Measurements from ENCODE around the gene NISCH.

Gene NISCH

DNA sequence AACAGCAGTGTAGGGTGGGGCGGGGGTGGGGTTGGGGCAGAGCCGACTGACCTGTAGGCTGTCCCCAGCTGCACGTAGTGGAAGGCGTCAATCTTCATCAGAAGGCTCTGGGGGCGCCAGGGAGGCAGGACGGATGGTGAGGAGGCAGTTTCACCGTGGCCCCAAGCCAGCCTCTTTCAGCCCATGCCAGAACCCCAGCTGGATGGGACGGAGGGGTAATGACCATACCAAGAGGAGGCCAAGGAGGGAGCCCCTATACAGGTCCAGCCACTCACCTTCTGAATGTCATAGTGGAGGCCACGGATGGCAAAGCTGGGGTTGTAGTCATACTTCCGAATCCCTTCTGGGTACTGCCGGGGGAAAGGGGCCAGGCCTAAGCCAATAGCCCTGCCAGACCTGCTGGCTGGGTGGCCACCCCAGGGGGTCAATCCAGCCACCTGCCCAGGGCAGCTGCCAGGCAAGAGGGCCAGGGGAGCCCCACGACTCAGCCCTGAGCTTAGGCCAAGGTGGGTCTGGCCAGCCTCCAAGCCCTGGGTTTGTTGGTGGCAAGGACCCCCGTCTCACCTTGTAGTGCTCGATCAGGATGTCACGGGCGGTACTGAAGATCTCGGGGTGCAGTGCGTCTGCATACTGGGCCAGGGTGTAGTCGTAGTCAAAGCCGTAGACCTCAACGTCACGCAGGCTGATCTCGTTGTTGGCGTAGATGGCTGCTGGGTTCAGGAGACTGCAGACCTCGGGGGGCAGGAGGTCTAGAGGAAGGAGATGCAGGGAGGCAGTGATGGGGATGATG lies 73.4 kb downstream of the NISCH start:
- DNase-seq: no peak

DNA sequence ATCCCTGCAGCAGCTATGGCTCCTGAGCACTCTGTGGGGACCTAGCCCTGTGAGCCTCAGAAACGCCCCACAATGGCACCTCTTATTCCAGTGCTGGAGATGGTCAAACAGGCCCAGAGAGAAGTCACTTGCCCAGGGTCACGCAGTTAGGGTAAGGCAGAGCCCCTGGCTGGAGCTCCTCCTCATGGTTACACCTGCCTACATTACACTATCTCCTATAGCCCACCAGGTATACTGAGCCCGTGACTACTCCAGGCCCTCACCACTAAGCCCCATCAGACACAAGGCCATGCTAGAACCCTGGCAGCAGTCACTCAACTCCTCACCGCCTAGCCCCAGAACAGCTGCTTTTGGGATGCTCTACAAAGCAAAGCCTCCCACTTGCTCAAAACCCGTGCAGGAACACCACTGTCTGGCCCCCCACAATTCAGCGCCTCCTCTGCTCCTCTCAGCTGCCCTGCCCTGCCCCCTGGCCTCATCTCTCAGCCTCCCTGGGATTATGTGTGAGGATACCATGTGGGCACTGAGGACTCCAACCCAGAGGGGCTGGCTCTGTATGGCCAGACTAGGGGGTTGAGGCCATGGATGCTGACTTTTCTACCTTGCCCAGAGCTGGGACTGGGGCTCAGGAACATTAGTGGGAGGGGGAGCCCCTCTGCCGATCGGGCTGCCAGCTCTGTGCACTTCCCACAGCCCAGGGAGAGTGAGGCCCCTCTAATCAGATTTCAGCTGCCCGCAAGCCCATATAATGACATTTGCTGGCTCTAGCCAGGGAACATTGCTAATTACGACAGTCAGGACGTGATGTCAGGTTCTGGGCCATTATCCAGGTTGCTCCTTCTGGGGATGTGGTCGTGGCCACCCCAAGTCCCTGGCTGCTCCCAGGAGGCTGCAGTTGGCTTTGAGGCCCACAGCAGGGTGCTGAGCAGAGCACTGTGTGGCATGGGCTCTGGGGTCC lies 74.3 kb downstream of the NISCH start:
- no peak for DNase-seq

DNA sequence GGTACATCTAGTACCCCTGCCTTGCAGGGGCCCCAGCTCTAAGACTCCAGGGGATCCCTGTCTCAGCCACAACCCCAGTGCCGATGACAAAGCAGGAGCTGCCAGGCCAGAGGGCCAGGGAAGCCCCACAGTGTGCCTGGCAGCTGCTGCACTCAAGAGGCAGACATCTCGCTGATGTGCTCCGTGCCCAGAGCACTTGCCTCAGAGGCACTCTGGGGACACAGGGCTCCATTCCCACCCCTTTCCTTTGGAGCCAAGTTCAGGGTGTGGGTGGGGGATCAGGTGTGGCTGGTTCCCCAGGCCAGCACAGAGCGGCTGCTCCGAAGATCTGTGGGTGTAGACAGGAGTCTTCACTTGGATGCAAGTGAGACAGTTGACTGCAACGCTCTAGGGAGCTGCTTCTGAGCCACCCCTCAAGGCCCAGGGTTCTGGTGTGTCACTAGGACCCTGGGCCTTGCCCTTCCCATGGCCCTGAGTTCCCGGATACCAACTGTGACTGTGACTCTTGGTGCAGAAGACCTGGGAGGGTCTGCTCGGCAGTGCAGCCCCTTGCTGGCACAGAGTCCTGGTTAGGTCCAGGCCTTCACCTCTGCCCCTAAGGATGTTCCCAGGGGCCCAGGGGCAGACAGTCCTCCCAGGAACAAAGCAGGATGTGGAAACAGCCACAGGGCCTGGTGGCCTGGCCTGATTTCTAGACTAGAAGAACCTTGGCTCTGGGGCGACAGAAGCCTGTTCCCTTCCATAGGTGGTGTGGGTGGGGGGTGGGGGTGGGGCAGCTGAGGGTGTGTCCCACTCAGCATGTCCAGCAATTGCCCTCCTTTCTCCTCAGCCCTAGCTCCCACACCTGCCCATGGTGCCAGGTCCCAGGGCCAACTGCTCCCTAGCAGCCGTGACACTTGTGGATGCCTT lies 75.8 kb downstream of the NISCH start:
- DNase-seq: no peak

DNA sequence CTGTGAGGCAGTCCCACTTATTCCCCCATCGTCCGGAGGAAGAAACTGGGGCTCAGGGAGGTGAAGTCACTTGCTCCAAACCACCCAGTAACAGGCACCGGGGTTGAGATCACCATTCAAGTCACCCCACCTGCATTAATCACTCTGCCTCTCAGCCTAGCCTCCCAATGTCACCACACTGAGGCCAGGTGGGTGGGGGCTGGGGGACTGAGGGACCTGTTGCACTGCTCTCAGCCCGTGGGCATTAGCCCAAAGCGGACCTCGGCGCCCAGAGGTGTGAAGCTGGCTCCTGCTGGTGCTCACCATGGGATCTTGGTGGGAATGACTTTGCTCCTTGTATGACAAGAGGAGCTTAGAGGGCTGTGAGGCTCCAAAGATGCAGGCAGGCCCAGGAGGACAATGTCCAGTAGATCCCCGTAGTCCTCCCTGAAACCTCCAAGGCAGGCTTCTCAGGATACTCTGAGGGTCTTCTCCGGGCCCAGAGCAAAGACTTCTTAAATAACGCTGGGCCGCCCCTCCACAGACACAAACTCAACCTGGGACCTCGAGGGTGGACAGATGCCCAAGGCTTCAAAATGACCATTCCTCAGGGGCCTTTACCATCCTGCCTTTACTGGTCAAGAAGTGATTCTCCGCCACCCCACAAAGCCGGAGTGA lies 76.6 kb downstream of the NISCH start:
- no peak for DNase-seq

DNA sequence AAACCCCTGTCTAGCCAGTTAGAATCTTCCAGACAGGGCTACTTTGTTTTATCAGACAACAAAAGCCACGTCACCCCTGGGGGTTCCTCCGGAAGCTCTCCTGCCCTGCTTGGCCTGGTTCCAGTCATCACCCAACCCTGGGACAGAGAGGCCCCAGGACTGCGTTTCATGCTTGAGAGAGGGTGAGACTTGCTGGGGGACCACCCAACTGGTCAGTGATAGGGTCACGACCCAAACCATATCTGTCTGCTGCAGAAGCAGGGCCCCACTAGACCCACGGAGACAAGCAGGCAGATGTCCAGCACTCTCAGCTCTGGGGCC lies 77.1 kb downstream of the NISCH start:
- DNase-seq: no peak

DNA sequence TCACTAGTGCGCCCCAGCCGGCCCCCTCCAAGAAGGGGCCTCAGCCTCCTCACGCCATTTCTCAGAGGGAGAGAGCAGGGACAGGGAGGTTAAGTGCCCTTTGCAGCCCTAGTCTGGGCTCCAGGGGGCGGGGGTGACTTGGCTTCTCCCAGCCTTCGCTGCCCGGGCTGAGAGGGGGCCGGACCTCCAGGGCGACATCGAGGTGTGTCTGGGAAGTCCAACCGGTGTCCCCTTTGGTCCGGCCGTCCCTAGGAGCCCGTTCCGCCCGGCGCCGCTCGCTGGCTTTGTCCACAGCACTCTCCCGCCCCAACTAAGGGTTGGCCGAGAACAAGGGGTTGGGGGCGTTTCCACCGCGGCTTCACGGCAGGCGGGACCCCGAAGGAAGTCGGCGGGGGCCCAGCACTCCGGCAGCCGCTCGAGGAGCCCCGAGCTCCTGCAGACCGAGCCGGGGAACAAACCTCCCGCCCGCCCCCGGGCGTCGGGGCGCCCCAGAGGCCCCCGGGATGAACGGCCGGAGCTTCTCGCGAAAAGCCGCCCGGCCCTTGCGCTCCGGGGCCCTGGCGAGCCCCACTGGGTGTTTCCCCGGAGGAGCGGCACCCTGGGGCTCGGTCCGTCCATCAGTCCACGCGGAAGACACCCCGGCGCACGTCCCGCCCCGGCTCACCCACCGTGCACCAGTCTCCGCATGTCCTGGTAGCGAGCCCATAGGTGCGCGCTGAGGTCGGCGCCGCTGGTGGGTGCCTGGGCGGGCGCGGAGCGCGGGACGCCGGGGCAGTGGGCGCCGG lies 77.6 kb downstream of the NISCH start:
- no peak for DNase-seq

DNA sequence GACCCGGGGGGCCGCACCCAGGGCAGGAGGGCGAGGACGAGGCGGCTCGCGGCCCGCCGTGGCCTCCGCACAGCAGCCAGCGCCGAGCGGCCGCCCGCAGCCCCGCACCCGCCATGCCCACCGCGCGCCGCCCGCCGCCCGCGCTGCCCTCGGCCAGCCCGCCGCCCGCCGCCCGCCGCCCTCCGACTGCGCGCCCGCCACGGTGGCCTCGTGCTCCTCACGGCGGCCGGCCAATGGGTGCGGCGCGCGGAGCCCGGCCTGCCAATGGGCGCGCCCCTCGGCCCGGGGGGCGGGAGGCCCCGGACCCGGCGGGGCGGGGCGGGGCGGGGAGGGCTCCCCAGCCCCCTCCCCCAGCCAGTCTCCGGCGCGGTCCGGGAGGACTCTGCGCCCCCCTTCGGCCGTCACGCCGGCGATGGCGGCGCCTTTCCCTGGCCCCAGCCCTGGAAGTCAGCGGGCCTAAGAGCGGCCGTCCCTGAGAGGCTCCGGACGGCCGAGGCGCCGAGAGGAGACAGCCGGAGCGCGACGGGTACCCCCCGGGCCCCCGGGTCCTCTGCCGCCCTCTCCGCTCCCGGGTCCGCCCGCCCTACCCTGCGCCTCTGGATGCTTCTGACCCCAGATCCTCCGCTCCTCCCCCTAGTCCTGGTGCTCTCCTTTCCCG lies 78.3 kb downstream of the NISCH start, which contains the start of gene NT5DC2:
TSS of gene NT5DC2 (minus strand) at position 235 of the 658 bp plus-strand sequence. CDS start at position 115, 120 bp downstream.
- peak; percentile 30 for DNase-seq

DNA sequence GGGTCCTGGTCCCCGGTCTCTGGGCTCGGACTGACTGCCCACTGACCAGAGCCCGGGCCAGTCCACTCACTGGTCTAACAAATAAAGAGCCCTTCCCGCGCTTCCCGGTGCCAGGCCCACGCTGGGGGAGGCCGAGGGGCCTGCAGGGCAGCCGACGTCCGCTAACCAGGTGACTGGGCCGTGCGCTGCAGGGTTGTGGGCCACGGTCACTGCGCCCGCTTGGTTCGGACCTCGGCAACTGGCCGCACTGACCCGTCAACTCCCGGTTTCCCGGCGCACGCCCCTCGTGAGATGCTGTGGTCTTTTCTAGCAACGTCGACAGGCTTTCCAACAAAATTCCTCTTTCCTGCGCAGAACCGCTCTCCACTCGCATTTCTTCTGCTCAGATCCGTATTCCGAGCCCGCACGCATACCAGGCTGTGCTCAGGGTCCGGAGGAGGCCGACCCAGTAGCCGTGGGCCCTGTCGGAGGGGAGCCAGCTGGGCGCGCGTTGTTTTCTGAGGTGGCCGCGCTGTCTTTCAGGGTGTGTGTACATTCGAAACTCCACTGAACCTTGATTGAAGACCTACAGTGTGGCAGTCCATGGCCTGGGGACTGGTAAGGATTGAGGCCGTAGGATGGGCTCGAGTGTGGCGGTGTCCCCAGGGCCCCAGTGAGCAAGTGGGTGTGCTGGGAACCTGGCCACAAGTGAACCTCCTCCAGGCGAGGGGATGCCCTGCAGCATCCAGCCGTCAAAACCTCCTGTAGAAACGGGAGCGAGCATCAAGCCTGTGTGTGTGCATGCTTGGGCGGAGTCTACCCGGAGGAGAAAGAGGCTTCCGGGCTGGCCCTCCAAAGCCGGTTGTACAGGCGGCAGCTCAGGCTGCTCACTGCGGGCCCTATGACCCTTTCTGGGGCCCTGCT lies 79.1 kb downstream of the NISCH start:
- DNase-seq: peak; percentile 48

DNA sequence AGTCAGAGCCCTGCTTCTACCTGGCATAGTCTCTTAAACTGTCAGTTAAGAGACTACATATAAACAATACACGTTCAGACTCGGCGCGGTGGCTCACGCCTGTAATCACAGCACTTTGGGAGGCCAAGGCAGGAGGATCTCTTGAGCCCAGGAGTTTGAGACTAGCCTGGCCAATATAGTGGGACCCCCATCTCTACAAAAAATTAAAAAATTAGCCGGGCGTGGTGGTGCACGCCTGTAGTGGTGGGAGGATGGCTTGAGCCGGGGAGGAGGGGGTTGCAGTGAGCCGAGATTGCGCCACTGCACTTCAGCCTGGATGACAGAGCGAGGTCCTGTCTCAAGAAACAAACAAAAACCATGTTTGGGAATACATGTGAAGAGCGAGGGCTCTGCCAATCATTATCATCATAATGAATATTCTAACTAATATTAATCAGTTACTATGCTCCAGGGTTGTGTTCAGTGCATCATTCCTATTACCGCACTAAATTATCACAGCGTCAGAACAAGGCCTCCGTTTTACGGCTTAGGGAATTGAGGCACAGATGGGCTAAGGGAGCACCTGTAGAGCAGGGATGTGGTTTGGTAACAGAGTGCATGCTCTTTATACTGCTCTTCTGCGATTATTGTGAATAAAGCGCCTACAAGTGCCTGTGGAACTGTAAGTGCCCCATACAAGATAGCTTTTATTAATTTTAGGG lies 80.2 kb downstream of the NISCH start:
- no peak for DNase-seq

DNA sequence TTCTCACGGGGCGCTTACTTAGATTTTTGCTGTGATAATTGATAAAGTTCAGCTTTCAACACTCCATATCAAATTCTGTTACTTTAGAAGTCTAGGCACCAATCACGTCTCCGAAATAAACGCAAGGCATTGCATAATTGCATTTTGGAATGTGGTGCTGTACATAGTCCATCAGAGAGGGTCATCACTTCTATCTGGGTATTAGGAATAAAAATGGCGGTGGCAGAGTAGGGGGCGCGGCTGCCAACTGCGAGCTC lies 80.6 kb downstream of the NISCH start:
- no peak for DNase-seq

DNA sequence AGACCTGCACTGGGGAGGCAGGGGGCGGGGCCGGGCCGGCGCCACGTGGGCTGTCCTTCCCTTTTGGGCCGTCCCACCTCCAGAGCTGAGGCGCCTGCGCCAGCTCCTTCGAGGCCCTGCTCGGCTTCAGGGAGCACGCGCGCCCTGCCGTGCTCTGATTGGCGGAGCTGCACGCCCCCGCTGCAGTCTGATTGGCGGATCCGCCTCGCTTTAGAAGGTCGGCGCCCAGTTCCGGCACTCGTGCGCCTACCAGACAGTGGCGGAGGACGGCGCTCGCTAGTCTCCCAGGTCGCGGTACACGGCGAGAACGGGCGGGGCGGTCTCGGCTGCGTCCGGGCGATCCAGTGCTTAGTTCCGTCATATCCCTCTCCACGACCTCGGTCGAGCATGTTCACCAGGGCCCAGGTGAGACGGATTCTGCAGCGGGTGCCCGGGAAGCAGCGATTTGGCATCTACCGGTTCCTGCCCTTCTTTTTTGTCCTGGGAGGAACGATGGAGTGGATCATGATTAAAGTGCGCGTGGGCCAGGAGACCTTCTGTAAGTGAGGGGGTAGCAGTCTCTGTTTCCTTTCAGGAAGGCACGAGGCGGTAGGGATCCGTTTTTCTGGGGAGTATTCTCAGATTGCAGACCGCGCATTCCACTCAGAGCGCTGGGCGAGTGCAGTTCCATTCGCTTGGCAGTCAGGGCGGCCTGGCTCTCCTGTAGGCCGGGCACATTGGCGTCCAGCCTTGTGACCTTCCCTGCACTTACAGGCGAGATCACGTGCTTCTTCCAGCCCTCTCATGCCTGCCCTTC lies 81.2 kb downstream of the NISCH start, which contains the start of gene UQCC5:
TSS of gene UQCC5 (plus strand) at position 237 of the 796 bp plus-strand sequence. CDS start at position 388, 151 bp downstream.
- peak; percentile 88 for DNase-seq

DNA sequence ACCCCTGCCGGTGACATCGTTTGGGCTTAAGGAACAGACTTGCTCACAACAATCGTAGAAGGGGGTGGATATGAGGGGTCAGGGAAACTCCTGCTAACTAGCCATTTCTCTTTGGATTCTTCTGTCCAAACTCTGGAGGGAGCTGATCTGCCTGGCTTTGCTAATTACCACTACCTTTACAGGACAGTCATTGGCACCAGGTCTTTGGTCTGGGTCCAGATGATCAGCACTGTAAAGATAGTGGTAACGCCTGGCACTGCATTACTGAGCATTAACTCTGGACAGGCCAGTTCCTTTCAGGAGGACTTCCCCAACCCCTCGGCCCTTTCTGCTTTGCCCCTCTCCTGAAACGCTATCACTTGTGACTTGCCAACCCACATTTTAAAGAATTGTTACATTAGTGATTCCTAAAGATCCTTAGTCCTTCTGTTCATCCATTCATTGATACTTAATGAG lies 81.8 kb downstream of the NISCH start:
- no peak for DNase-seq

DNA sequence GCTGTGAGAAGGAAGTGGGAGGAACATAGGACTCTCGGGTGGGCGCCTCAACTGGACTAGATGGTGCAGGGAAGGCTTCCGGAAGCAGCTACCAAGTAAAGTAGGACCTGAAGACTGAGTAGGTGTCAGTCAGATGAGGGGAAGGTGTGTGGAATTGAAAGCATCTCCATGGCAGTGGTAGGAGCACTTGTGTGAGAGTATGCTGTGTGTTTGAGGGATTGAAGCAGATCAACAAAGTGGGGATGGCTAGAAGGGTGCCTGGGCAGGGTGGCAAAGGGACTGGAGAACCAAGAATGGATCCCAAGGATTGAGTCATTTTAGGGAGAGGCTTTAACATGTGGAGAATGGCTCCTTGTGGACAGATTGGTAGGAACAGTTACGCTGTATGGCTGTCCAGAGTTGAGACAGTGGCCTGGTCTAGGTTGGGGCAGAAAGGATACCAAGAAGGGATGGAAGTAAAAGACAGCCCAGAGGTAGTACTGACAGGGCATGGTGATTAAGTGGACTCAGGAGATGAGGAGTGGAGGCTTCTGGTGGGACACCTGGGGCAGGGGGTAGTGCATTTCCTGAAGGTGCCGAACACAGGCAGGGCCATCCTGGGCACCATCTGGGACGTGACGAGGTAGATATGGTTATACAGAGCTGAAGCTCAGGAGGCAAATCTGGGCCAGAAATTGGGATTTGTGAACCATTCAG lies 82.5 kb downstream of the NISCH start:
- no peak for DNase-seq

DNA sequence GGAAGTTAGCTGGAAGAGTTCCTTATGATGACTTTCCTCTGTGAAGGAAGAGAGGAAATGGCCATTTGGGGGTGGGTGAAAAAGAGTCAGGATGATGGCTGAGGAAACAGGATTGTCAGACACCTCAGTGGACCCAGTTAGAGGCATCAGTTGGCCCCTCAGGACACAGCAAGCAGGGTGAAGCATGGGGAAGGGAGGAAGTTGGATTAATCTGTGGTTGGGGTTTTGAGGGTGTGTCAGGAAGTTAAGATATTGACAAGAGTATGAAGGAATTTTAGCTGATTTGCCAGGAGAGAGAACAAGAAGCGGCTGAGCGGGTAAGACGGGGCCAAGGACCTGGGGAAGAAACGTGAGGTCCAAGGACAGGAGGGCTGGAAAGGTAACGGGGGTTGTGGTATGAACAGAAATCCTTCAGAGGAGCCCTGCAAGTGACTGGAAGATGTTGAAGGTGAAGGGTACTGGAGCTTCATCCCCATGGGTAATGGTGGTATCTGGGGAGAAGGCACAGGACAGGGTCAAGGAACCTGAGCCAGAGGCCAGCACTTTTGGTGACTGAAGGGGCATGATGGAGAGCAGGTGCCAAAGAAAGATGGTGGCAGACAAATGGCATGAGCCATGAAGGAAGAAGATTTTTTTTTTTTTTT lies 83.7 kb downstream of the NISCH start:
- DNase-seq: no peak

DNA sequence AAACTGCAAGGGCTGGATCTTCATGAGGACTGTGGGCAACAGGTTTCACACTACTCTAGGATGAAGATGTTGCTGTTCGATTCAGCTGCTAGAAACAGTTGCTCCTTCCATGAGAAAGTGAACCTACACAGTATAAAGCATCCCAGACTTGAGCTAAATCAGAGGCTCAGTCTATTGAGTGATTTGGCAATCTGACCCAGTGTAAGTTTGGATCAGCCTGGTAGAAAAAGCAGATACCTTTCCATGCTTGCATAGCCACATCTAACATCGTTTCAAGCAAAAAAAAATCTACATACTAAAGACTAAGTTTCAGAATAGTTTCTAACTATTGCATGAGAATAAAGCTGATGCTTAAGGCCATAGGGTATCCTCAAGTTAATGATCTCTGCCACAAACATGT lies 85.6 kb downstream of the NISCH start:
- no peak for DNase-seq
